Right atrium auricular region (tissue), 2 donors: ENCODE results near the gene MCRIP1. TPM values are rescaled to one million over a fixed set of nuclear protein-coding genes. Genes with fewer than 3 reads are reported as not detected.

Source experiments
- DNase-seq: peaks from one replicate; pipeline ENCODE4 v3.0.0-alpha.2; 2019; ENCODE audit warnings: low spot score
- H3K27ac ChIP-seq, 2 donors: fragments of 200-600 bp; sonication (generic); 1 replicate in 1 of 2; 2 replicates in 1 of 2; pipeline ENCODE4 v1.5.1; 2016 to 2019
- H3K27me3 ChIP-seq, 2 donors: fragments of 200-600 bp; sonication (generic); one replicate each; pipeline versions ENCODE4 v1.5.1 to v1.6.0; 2017 to 2019
- H3K36me3 ChIP-seq: fragments of 200-600 bp; sonication (generic); one replicate; pipeline ENCODE4 v1.5.1; 2016
- H3K4me1 ChIP-seq, 2 donors: fragments of 200-600 bp; sonication (generic); one replicate each; pipeline versions ENCODE4 v1.5.1 to v1.6.0; 2017 to 2019
- H3K4me3 ChIP-seq, 2 donors: fragments of 200-600 bp; sonication (generic); 1 replicate in 1 of 2; 2 replicates in 1 of 2; pipeline ENCODE4 v1.5.1; 2017 to 2019; ENCODE audit warnings: mild to moderate bottlenecking in 1 of 2, moderate library complexity in 1 of 2
- H3K9me3 ChIP-seq, 2 donors: fragments of 200-600 bp; sonication (generic); one replicate each; pipeline ENCODE4 v1.5.1; 2019
- total RNA-seq, 2 donors: library from RNA; depleted of rRNA; stranded (reverse); fragments of >200 nt; gene quantifications; one replicate each; pipeline ENCODE4 v1.1.0, GENCODE V29; 2016
- TF ChIP-seq, protein P1 (sequence below), 2 donors: fragments of 200-600 bp; sonication (generic); IDR thresholded peaks; one replicate each; pipeline ENCODE4 v1.5.1; 2019; ENCODE audit warnings: antibody characterized with exemption in 2 of 2

The MCRIP1 gene
- total RNA-seq, 2 donors from 2014 or later, result 91.3 to 108 TPM

DNA sequence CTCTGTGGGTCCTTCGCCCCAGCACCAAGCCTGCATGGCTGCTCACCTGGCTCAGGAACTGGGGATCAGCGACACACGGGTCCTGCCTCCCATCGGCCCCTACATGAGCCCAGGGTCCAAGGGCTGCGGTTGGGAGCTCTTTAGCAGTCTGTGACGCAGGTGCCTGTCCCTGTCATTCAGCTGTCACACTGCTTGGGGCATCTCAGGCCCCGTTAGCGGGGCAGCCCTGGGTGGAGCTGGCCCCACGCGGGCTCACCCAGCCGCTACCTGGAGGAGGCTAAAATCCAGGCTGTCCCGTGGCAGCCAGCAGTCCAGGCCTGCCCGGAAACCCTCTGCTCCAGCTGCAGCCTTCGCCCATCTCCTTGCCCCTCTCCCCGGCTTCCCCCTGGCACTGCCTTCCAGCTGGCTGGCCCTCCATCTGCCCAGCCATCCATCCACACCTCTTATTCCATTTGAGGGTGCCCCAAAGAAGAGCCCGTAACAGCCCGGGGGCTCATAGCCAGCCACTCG lies 25.8 kb downstream of the MCRIP1 start:
- Histone ChIP-seq H3K4me3 (no peak overlapping the region), H3K36me3 (no peaks in the 10 kb centered on the region), H3K9me3 (no peaks in the 10 kb centered on the region), H3K4me1 (peaks cover 0 to 19% of the 10 kb centered on the region in 2 donors), H3K27ac (no peak overlapping the region), H3K27me3 (peaks cover 9 to 28% of the 10 kb centered on the region in 2 donors)
- TF ChIP-seq, protein P1, sequence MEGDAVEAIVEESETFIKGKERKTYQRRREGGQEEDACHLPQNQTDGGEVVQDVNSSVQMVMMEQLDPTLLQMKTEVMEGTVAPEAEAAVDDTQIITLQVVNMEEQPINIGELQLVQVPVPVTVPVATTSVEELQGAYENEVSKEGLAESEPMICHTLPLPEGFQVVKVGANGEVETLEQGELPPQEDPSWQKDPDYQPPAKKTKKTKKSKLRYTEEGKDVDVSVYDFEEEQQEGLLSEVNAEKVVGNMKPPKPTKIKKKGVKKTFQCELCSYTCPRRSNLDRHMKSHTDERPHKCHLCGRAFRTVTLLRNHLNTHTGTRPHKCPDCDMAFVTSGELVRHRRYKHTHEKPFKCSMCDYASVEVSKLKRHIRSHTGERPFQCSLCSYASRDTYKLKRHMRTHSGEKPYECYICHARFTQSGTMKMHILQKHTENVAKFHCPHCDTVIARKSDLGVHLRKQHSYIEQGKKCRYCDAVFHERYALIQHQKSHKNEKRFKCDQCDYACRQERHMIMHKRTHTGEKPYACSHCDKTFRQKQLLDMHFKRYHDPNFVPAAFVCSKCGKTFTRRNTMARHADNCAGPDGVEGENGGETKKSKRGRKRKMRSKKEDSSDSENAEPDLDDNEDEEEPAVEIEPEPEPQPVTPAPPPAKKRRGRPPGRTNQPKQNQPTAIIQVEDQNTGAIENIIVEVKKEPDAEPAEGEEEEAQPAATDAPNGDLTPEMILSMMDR (IDR thresholded peaks at IDR 0.05), result no peak
- no peak for DNase-seq

DNA sequence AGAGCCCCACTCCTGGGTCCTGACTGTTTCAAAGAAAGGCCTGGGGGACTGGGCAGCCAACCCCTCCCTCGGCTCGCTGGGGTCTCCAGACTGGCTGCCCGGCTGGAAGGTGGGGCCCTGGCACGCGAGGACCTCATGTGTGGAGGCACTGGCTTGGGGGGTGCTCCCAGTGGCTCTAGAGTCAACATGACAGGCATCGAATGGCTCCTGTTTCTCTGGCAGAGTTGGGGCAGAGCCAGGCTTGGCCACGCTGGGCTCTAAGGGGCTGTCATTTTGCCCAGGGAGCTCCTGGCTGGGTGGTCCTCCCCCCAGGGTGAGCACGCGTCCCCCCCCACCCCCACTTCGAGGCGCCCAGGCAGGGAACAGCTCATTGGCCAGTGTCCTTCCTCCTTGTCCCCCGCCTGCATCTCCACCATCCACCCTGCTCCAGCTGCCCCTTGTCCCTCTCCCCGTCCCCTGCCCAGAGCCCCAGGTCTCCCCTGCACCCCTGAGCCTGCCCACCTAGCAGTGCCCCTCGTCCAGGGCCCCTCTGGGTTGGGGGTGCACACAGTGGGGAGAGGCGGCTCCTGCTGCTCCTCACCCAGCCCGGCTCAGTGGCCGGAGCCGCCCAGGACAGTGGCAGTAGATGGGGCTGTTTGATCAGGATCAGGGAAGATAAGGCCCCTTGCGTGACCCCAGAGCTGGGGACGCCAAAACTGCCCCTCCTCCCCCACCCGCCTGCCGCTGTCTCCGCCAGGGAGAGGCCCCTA lies 26.5 kb downstream of the MCRIP1 start:
- H3K36me3 ChIP-seq, result no peaks in the 10 kb centered on the region
- H3K27me3 ChIP-seq, result peaks cover 9 to 28% of the 10 kb centered on the region in 2 donors
- DNase-seq, result no peak
- H3K27ac ChIP-seq, result no peak overlapping the region
- TF ChIP-seq, protein P1 (IDR thresholded peaks at IDR 0.05), result no peak
- H3K4me1 ChIP-seq, result peaks cover 0 to 19% of the 10 kb centered on the region in 2 donors
- no peaks in the 10 kb centered on the region for H3K9me3 ChIP-seq
- no peak overlapping the region for H3K4me3 ChIP-seq

DNA sequence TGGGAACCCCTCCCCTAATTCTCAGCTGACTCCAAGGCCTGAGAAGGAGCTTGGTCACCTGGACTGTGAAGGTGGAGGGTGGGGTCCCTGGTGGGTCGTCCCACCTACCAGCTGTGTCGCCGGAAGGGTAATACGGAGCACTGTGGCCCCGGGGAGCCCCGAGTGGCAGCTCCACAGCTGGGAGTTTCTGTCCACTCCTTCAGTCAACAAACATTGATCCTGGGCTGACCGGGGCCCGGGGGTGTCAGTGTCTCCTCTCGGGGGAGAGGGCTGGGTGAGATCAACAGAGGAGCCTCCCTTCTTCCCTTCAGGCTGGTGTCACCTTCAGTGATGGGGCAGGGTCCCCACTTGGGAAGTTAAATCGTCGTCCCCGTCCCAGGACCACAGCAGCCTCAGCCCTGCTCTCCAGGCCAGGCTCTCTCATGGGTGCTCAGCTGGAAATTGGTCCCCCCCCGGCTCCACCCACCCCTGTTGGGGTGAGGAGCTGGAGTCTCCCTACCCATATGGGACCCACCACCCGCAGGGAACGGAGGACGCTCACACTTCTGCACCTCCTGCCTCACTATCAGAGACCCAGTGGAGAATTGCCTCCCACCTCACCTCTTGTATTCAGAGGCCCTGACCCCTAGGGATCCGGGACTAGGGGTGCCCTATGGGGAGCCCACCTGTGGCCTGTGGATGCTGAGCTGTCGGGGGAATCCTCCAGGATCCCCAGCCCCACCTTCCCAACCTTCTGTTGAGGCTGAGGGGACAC lies 27.2 kb downstream of the MCRIP1 start:
- Histone ChIP-seq H3K4me3 (no peak overlapping the region), H3K27ac (no peak overlapping the region), H3K4me1 (peaks cover 0 to 19% of the 10 kb centered on the region in 2 donors), H3K9me3 (no peaks in the 10 kb centered on the region), H3K36me3 (no peaks in the 10 kb centered on the region), H3K27me3 (peaks cover 9 to 28% of the 10 kb centered on the region in 2 donors)
- no peak for DNase-seq
- TF ChIP-seq, protein P1 (IDR thresholded peaks at IDR 0.05), result no peak

DNA sequence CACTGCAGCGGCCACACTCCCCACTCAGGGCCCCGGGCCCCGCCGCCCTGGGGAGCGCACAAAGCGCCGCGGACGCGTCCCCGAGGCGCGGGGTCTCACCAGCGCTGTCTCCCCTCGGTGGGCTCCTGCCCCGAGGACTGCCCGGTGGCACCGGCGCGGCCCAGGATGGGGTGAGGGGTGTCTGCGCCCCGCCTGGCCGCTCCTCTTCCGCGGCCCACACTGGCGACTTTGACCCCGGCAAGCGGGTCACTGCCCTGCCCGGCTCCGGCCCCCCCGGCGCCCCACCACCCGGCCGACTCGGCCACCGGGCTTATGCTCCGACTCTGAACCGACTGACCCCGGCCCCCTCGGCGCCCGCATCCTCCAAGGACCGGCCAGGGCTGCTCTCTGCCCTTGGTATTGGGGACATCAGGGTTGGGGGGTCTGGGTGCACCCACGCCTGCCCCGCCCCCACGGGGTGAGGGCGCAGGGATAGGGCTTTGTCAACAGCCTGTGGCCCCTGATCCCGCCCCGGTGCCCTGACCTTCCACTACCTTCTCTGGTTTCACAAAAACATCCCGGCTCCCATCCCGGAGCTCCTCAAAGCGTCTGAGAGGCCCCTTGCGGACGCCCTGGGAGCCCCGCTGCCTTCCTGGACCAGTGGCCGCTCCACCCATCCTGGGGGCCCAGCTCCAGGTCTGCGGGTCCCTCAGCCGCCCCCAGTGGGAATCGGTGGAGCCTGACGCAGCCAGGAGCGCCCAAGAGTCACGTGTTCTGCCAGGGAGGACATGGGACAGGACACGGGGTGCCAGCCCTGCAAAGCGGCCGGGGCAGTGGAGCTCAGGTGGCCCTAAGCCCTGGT lies 28.3 kb downstream of the MCRIP1 start:
- no peak for DNase-seq
- Histone ChIP-seq H3K36me3 (no peaks in the 10 kb centered on the region), H3K27me3 (peaks cover 9 to 28% of the 10 kb centered on the region in 2 donors), H3K4me3 (peak overlapping the region in 1 of 2 donors; percentile 21), H3K9me3 (no peaks in the 10 kb centered on the region), H3K27ac (no peak overlapping the region), H3K4me1 (peaks cover 0 to 19% of the 10 kb centered on the region in 2 donors)
- TF ChIP-seq, protein P1 (IDR thresholded peaks at IDR 0.05), result no peak

DNA sequence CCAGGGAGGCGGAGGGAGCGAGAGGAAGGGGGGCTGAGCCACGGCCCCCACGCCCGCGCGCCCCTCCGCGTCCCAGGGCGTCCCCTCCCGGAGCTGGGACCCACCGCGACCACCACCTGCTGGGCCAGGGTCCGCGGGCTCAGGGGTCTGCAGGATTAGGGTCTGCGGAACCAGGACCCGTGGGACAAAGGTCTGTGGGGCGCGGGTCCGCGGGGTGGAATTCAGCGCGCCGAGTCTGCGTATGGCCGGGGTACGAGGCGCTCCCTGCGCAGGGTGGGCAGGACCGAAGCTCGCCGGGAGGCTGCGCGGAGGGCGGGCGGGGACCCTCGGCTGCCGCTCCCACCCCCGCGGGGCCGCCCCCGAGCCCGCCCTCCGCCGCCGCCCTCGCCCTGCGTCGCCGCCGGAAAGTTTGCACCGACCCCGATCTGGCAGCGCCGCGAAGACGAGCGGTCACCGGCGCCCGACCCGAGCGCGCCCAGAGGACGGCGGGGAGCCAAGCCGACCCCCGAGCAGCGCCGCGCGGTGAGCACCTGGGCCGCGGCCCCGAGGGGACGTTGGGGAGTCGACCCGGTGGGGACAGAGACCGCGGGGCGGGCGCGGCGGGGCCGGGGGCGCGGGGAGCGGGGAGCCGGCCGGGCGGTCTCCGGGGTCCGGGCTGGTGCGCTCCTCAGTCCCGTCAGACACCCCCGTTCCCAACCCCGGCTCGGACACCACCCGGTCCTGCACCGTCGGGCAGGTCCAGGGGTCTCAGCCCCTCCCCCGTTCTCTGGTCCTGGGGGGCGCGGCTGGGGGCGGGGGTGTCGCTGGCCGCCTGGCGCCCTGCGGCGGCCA lies 29.1 kb downstream of the MCRIP1 start, which contains the start of gene GCGR:
TSS of gene GCGR (plus strand) at position 423 of the 831 bp plus-strand sequence. CDS start 4,869 bp downstream, outside the sequence.
- Histone ChIP-seq H3K27ac (no peak within 1 kb of the TSS), H3K9me3 (no peaks in the 10 kb centered on the region), H3K36me3 (no peaks in the 10 kb centered on the region), H3K4me1 (peaks cover 0 to 19% of the 10 kb centered on the region in 2 donors), H3K4me3 (peak within 1 kb of the TSS in 1 of 2 donors; percentile 21), H3K27me3 (peaks cover 9 to 28% of the 10 kb centered on the region in 2 donors)
- no peak for DNase-seq
- TF ChIP-seq, protein P1 (IDR thresholded peaks at IDR 0.05), result no peak
